ENCODE data around the gene ANO3. TPM values are rescaled to one million over a fixed set of nuclear protein-coding genes. Genes with fewer than 3 reads are reported as not detected.
"Not testable (repeated sequence)": the region's sequence is repeated elsewhere in the genome, so short reads cannot be mapped to it uniquely, and the experiment has no call there.

The ANO3 gene
- total and polyA plus RNA-seq, 2 of the 4 experiments (the other 2 are of a cell fraction), result 0.02 to 0.18 TPM

GRCh38 chr11:26632691-26633159 lies 300.8 kb downstream of the ANO3 start:
- no peak for TF ChIP-seq RCOR1 (IDR thresholded peaks at IDR 0.05; ENCODE audit: insufficient replicate concordance, low read length)
- TF ChIP-seq CTCF (conservative IDR thresholded peaks at IDR 0.05; ENCODE audit: low read depth, low read length), result no peak
- TF ChIP-seq MAFK (IDR thresholded peaks at IDR 0.05; ENCODE audit: low read depth, low read length), result no peak
- DNase-seq (no peak), ATAC-seq (ENCODE audit: low read depth) (no peak)
- Histone ChIP-seq H2AFZ (replicated peaks; ENCODE audit: low read length, poor library complexity) (no peak overlapping the region), H2BK120ac (ENCODE audit: low read depth, low read length) (no peak overlapping the region), H4K91ac (ENCODE audit: insufficient read depth, low read depth, low read length) (no peak overlapping the region), H3K18ac (ENCODE audit: low read depth, low read length) (no peak overlapping the region), H3K4me1 (ENCODE audit: control insufficient read depth, insufficient read depth, low read length) (no peaks in the 10 kb centered on the region), H3K4me3 (ENCODE audit: insufficient read depth, low read depth, low read length) (no peak overlapping the region), H3K9ac (ENCODE audit: low read depth, low read length) (no peak overlapping the region), H3K9me3 (ENCODE audit: control insufficient read depth, insufficient read depth, low read length) (no peaks in the 10 kb centered on the region), H3K79me1 (ENCODE audit: low read depth in 1 of 2, low read length in 2 of 2) (no peaks in the 10 kb centered on the region), H2BK20ac (ENCODE audit: low read depth, low read length) (no peak overlapping the region), H3K14ac (replicated peaks; ENCODE audit: low read depth, low read length) (no peak overlapping the region), H3K9me1 (ENCODE audit: insufficient read depth, low read length) (no peaks in the 10 kb centered on the region), H4K20me1 (ENCODE audit: insufficient read depth, low read length) (no peaks in the 10 kb centered on the region), H4K5ac (ENCODE audit: low read depth, low read length) (no peak overlapping the region), H3K23ac (ENCODE audit: low read depth, low read length) (no peak overlapping the region), H2BK15ac (ENCODE audit: low read depth, low read length) (no peak overlapping the region), H2AK9ac (replicated peaks; ENCODE audit: low read depth, low read length, poor library complexity) (no peak overlapping the region), H3K36me3 (ENCODE audit: control insufficient read depth, insufficient read depth, low read length) (no peaks in the 10 kb centered on the region), H3K27ac (ENCODE audit: insufficient read depth, low read length) (no peak overlapping the region), H4K8ac (ENCODE audit: low read depth in 2 of 2, low read length in 2 of 2) (no peak overlapping the region), H2AK5ac (ENCODE audit: low read depth, low read length) (no peak overlapping the region), H3K56ac (ENCODE audit: extremely low read depth, insufficient read depth, low read length) (no peak overlapping the region), H2BK5ac (ENCODE audit: low read depth, low read length, poor library complexity, severe bottlenecking) (no peak overlapping the region), H3K27me3 (ENCODE audit: control insufficient read depth, insufficient read depth, low read length) (no peaks in the 10 kb centered on the region), H3K4ac (ENCODE audit: low read depth, low read length) (no peak overlapping the region), H3K4me2 (ENCODE audit: low read depth, low read length) (no peak overlapping the region)
- no TSS peak for BruUV-seq (replicated peaks)
- dilution Hi-C loops (cut with HindIII; ENCODE audit: low sequenced_read_pairs, unreplicated experiment) (no loop called here), in situ Hi-C loops (cut with MboI; ENCODE audit: low sequenced_read_pairs) (no loop called here), intact Hi-C loops (cut with micrococcal nuclease) (no loop called here)
- WGBS, 2 experiments (ENCODE audit: extremely low coverage in 2 of 2, insufficient read length in 1 of 2), result no CpG with 5 or more reads among the region's 2 CpGs
- POLR2A ChIA-PET (ENCODE audit: unreplicated experiment), result no interaction called here
- CTCF ChIA-PET, result no interaction called here

- CTCF ChIA-PET, result interaction anchor here (0.7 kb wide), 1 partner anchor 276 kb away, joined by 4 read pairs; no protein-coding TSS in a partner anchor
These were observed 311.4 kb downstream of the ANO3 start for GRCh38 chr11:26643314-26643713.

More at GRCh38 chr11:26643314-26643713, 311.4 kb downstream of the ANO3 start:
- H2AFZ ChIP-seq (replicated peaks; ENCODE audit: low read length, poor library complexity); POLR2A ChIA-PET (ENCODE audit: unreplicated experiment); H4K8ac ChIP-seq (ENCODE audit: low read depth in 2 of 2, low read length in 2 of 2); dilution Hi-C loops (cut with HindIII; ENCODE audit: low sequenced_read_pairs, unreplicated experiment); H3K18ac ChIP-seq (ENCODE audit: low read depth, low read length); intact Hi-C loops (cut with micrococcal nuclease); H3K56ac ChIP-seq (ENCODE audit: extremely low read depth, insufficient read depth, low read length); H4K5ac ChIP-seq (ENCODE audit: low read depth, low read length); H3K4me1 ChIP-seq (ENCODE audit: control insufficient read depth, insufficient read depth, low read length); H3K4me2 ChIP-seq (ENCODE audit: low read depth, low read length); H3K36me3 ChIP-seq (ENCODE audit: control insufficient read depth, insufficient read depth, low read length); H2BK20ac ChIP-seq (ENCODE audit: low read depth, low read length); H2AK9ac ChIP-seq (replicated peaks; ENCODE audit: low read depth, low read length, poor library complexity); H2AK5ac ChIP-seq (ENCODE audit: low read depth, low read length); H2BK5ac ChIP-seq (ENCODE audit: low read depth, low read length, poor library complexity, severe bottlenecking); H3K4me3 ChIP-seq (ENCODE audit: insufficient read depth, low read depth, low read length); H3K9ac ChIP-seq (ENCODE audit: low read depth, low read length); H3K79me1 ChIP-seq (ENCODE audit: low read depth in 1 of 2, low read length in 2 of 2); H3K14ac ChIP-seq (replicated peaks; ENCODE audit: low read depth, low read length); H2BK15ac ChIP-seq (ENCODE audit: low read depth, low read length); H4K20me1 ChIP-seq (ENCODE audit: insufficient read depth, low read length); DNase-seq; H3K4ac ChIP-seq (ENCODE audit: low read depth, low read length); H4K91ac ChIP-seq (ENCODE audit: insufficient read depth, low read depth, low read length); in situ Hi-C loops (cut with MboI; ENCODE audit: low sequenced_read_pairs); H3K9me3 ChIP-seq (ENCODE audit: control insufficient read depth, insufficient read depth, low read length); ATAC-seq (ENCODE audit: low read depth); H3K27me3 ChIP-seq (ENCODE audit: control insufficient read depth, insufficient read depth, low read length); H3K27ac ChIP-seq (ENCODE audit: insufficient read depth, low read length); H3K9me1 ChIP-seq (ENCODE audit: insufficient read depth, low read length); H3K23ac ChIP-seq (ENCODE audit: low read depth, low read length); BruUV-seq (replicated peaks); H2BK120ac ChIP-seq (ENCODE audit: low read depth, low read length): not testable (repeated sequence)
- 100% methylated on average over 2 of the region's 10 CpGs; no CpG with 5 or more reads in 1 of the 2 experiments for WGBS, 2 experiments (ENCODE audit: extremely low coverage in 2 of 2, insufficient read length in 1 of 2)
